GM12878 (cell line): ENCODE results near the gene PDZD11. TPM values are rescaled to one million over a fixed set of nuclear protein-coding genes. Genes with fewer than 3 reads are reported as not detected.
A peak's percentile ranks its signal among the peaks of the same experiment; 100 is the strongest.

Source experiments
- ATAC-seq: fragments of 200-7000 bp; cut with Tn5 transposase; 3 replicates; pipeline ENCODE4 v1.9.1; 2020; ENCODE audit warnings: mild to moderate bottlenecking, moderate library complexity
- BruUV-seq: library from RNA; stranded (reverse); fragments of 400-500 nt; replicated peaks from 2 replicates; lab custom pipeline; 2021; lab: Mats Ljungman, UMichigan
- CTCF ChIA-PET: fragments of 300-600 bp; sonication (Branson Sonifier 250); formaldehyde crosslinking; extraction: SDS; loops from one replicate; lab custom pipeline; 2021; ENCODE audit warnings: inconsistent platforms; lab: Yijun Ruan, JAX
- POLR2A ChIA-PET: fragments of 350-600 bp; formaldehyde crosslinking; extraction: SDS; loops from one replicate; lab custom pipeline; 2021; ENCODE audit warnings: inconsistent platforms; lab: Charles Lee
- RAD21 ChIA-PET: fragments of 300-600 bp; sonication (Branson Sonifier 250); formaldehyde crosslinking; loops from one replicate; lab custom pipeline; 2023; ENCODE audit warnings: antibody characterized with exemption; ENCODE audit not compliant: unreplicated experiment; lab: Charles Lee
- SMC1A ChIA-PET: fragments of 300-600 bp; sonication (Branson Sonifier 250); formaldehyde crosslinking; loops from one replicate; lab custom pipeline; 2023; ENCODE audit not compliant: unreplicated experiment, uncharacterized antibody; lab: Charles Lee
- DNase-seq: peaks from one replicate; pipeline ENCODE4 v3.0.0-alpha.2; 2011; ENCODE audit warnings: low read depth, low spot score
- FAIRE-seq: peaks from 3 replicates; lab custom pipeline; 2011; peaks lifted over from hg19 to GRCh38; lab: Jason Lieb, UNC
- H2AFZ ChIP-seq: 2 replicates; pipeline ENCODE4 v1.6.0; 2011; ENCODE audit warnings: low read depth, low read length, control low read depth; ENCODE audit not compliant: control insufficient read depth
- H3K27ac ChIP-seq: 2 replicates; pipeline ENCODE4 v1.5.1; 2011; ENCODE audit warnings: control low read depth; ENCODE audit not compliant: control insufficient read depth, insufficient read depth
- H3K27me3 ChIP-seq, 2 experiments: replicated peaks in 1 of 2; 2 replicates each; pipeline versions ENCODE4 v1.6.0 to v1.6.1; 2011; ENCODE audit warnings: low read length in 1 of 2; ENCODE audit not compliant: control insufficient read depth in 2 of 2, insufficient read depth in 2 of 2
- H3K36me3 ChIP-seq, 2 experiments: 2 replicates each; pipeline ENCODE4 v1.5.1; 2011; ENCODE audit warnings: low read length in 1 of 2; ENCODE audit not compliant: control insufficient read depth in 2 of 2, insufficient read depth in 2 of 2
- H3K4me1 ChIP-seq: 2 replicates; pipeline ENCODE4 v1.6.1; 2011; ENCODE audit warnings: mild to moderate bottlenecking, low read length, moderate library complexity, mixed read lengths; ENCODE audit not compliant: control insufficient read depth, insufficient read depth
- H3K4me2 ChIP-seq: 2 replicates; pipeline ENCODE4 v1.6.0; 2011; ENCODE audit warnings: control low read depth; ENCODE audit not compliant: control insufficient read depth, insufficient read depth
- H3K4me3 ChIP-seq: fragments of 200-600 bp; sonication (generic); 2 replicates; pipeline ENCODE4 v1.5.1; 2016
- H3K79me2 ChIP-seq: 2 replicates; pipeline ENCODE4 v1.6.0; 2011; ENCODE audit warnings: low read length; ENCODE audit not compliant: control insufficient read depth, insufficient read depth
- H3K9ac ChIP-seq: 2 replicates; pipeline ENCODE4 v1.8.0; 2011; ENCODE audit warnings: low read length, control low read depth, mixed read lengths; ENCODE audit not compliant: control insufficient read depth, insufficient read depth
- H3K9me3 ChIP-seq: replicated peaks from 3 replicates; pipeline ENCODE4 v1.5.1; 2011; ENCODE audit warnings: mild to moderate bottlenecking, low read length; ENCODE audit not compliant: control insufficient read depth, insufficient read depth
- H4K20me1 ChIP-seq: 2 replicates; pipeline ENCODE4 v1.6.0; 2011; ENCODE audit not compliant: control insufficient read depth, insufficient read depth
- BACH1 ChIP-seq: fragments of 450-650 bp; IDR thresholded peaks from 2 replicates; pipeline ENCODE4 v1.6.1; 2017; ENCODE audit warnings: mild to moderate bottlenecking, borderline replicate concordance
- JUNB ChIP-seq: IDR thresholded peaks from 2 replicates; pipeline ENCODE4 v1.6.1; 2016; ENCODE audit warnings: antibody characterized with exemption, mild to moderate bottlenecking
- NFIC ChIP-seq: IDR thresholded peaks from 2 replicates; pipeline ENCODE4 v1.6.1; 2012; ENCODE audit warnings: low read depth, mild to moderate bottlenecking, inconsistent platforms, low read length, moderate library complexity
- WGBS: methylation state at CpG from one replicate; pipeline ENCODE4 v1.1.6; 2016; ENCODE audit warnings: low lambda C conversion rate; ENCODE audit not compliant: insufficient replicate concordance, insufficient coverage; ENCODE audit errors: missing lambda C conversion rate; 5-methylcytosine and 5-hydroxymethylcytosine counted together
- in situ Hi-C: fragments of 300-500 bp; cut with MboI; formaldehyde crosslinking; loops from 9 replicates; pipeline ENCODE4 v1.14.3; 2018; ENCODE audit warnings: mixed read lengths
- intact Hi-C: fragments of 100-400 bp; cut with micrococcal nuclease; formaldehyde crosslinking; loops from one replicate; pipeline ENCODE4 v1.14.2; 2022; ENCODE audit not compliant: unreplicated experiment
- polyA plus RNA-seq, 11 experiments: library from polyadenylated mRNA; depleted of rRNA in 4 of 11; unstranded in 6 of 11; stranded (reverse) in 5 of 11; fragments of >200 nt; fragmentation: Nextera tagmentation in 4 of 11; fragmentation: Illumina TruSeq in 1 of 11; extraction: Ambion mirVana in 4 of 11; extraction: Trizol in 1 of 11; gene quantifications; 1 replicate in 1 of 11; 2 replicates in 10 of 11; pipeline versions ENCODE4 v1.2.1 to v1.2.3, GENCODE V29; 2011 to 2016; ENCODE audit warnings: inconsistent platforms in 2 of 11, missing spikeins in 2 of 11, low read depth in 1 of 11
- total RNA-seq, 4 experiments: library from RNA; depleted of rRNA in 3 of 4; stranded (reverse); fragments of >200 nt in 3 of 4; fragmentation: Illumina TruSeq in 1 of 4; extraction: Trizol in 1 of 4; gene quantifications; 2 replicates each; pipeline versions ENCODE4 v1.2.1 to v1.2.3, GENCODE V29; 2013 to 2021
- TF ChIP-seq, protein P1 (sequence below): IDR thresholded peaks from 2 replicates; pipeline ENCODE4 v1.6.1; 2012; ENCODE audit warnings: low read length, inconsistent platforms
- TF ChIP-seq, protein P2 (sequence below): fragments of 450-650 bp; IDR thresholded peaks from 2 replicates; pipeline ENCODE4 v1.6.1; 2016; ENCODE audit warnings: mild to moderate bottlenecking

Gene PDZD11
- total and polyA plus RNA-seq, 10 of the 15 experiments (the other 5 are each of a cell fraction or from before 2014, with no cell fraction given), result 28.4 to 123 (median 55.0) TPM

DNA sequence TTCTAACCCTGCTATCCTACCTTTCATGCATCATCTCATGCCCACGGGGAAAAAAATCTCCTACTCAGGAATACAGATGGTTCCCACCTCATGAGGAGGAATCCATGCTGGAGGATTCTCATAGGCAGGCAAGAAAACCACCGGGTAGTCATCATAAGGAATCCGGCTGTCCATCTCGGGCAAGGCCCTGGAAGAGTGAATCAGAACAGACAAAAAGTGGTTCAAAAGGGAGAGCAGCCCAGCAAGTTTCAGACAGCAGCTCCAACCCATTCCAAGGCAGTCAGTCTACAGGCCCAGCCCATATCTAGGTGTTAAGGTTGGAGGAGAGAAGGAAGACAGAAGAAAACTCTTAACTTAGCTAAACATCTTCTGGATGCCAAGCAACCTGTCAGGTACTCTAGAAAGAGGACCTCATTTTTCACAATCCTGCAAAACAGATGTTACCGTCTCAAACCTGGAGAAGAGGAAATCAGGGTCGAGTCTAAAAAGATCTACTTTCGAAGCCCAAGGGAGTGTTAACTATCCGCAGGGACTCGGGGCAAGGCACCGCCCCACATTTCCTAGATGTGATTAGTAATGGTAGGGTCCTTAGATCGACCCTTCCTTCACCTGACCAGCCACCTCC is 447 bp downstream of the PDZD11 start:
- SMC1A ChIA-PET, result interaction anchor here (0.9 to 1.4 kb wide), 4 partner anchors 15 to 157 kb away, joined by 3 to 4 read pairs (median 3); partner anchors contain the start of gene IGBP1
- H3K4me1 ChIP-seq, result no peaks in the 10 kb centered on the region
- in situ Hi-C loops, result no loop called here
- H3K9ac ChIP-seq, result peak overlapping the region; percentile 72
- RAD21 ChIA-PET, result interaction anchor here (1.4 kb wide), 1 partner anchor 156 kb away, joined by 7 read pairs; the partner anchor contains the start of gene IGBP1
- 0 out of 2 replicates have a peak, but pooled peaks have one; percentile 14 for TF ChIP-seq BACH1
- TF ChIP-seq NFIC, result no peak
- TF ChIP-seq, protein P1, sequence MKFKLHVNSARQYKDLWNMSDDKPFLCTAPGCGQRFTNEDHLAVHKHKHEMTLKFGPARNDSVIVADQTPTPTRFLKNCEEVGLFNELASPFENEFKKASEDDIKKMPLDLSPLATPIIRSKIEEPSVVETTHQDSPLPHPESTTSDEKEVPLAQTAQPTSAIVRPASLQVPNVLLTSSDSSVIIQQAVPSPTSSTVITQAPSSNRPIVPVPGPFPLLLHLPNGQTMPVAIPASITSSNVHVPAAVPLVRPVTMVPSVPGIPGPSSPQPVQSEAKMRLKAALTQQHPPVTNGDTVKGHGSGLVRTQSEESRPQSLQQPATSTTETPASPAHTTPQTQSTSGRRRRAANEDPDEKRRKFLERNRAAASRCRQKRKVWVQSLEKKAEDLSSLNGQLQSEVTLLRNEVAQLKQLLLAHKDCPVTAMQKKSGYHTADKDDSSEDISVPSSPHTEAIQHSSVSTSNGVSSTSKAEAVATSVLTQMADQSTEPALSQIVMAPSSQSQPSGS, result no peak
- no peak for TF ChIP-seq JUNB
- TF ChIP-seq, protein P2, sequence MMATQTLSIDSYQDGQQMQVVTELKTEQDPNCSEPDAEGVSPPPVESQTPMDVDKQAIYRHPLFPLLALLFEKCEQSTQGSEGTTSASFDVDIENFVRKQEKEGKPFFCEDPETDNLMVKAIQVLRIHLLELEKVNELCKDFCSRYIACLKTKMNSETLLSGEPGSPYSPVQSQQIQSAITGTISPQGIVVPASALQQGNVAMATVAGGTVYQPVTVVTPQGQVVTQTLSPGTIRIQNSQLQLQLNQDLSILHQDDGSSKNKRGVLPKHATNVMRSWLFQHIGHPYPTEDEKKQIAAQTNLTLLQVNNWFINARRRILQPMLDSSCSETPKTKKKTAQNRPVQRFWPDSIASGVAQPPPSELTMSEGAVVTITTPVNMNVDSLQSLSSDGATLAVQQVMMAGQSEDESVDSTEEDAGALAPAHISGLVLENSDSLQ, result no peak
- H4K20me1 ChIP-seq, result no peaks in the 10 kb centered on the region
- intact Hi-C loops, result no loop called here
- peak overlapping the region; percentile 69 for H3K4me3 ChIP-seq
- no peaks in the 10 kb centered on the region for H3K27me3 ChIP-seq
- H2AFZ ChIP-seq, result peak overlapping the region; percentile 54
- H3K27ac ChIP-seq, result peak overlapping the region; percentile 64
- TSS peak; percentile 86 for BruUV-seq
- POLR2A ChIA-PET, result interaction anchor here (1.0 kb wide), 1 partner anchor 156 kb away, joined by 6 read pairs; the partner anchor contains the start of gene IGBP1
- no peaks in the 10 kb centered on the region for H3K36me3 ChIP-seq
- peaks cover 9% of the 10 kb centered on the region for H3K79me2 ChIP-seq
- no peak for ATAC-seq
- DNase-seq, result no peak
- no peak for FAIRE-seq
- CTCF ChIA-PET, result interaction anchor here (0.5 to 1.1 kb wide), 4 partner anchors 33 to 156 kb away, joined by 3 to 8 read pairs (median 4); partner anchors contain the start of gene IGBP1
- H3K4me2 ChIP-seq, result peak overlapping the region; percentile 40
- H3K9me3 ChIP-seq, result no peaks in the 10 kb centered on the region
- 36% methylated on average over 11 of the region's 11 CpGs for WGBS
